ENCODE results near the gene ADAMTS7.
A peak's percentile ranks its signal among the peaks of the same experiment; 100 is the strongest.
"Not testable (repeated sequence)": the region's sequence is repeated elsewhere in the genome, so short reads cannot be mapped to it uniquely, and the experiment has no call there.

Gene ADAMTS7

GRCh38 chr15:78739996-78740903 is 71.0 kb downstream of the ADAMTS7 start:
- Histone ChIP-seq H3K4me3 (no peak overlapping the region), H3K9me3 (no peaks in the 10 kb centered on the region), H3K36me3 (replicated peaks) (no peaks in the 10 kb centered on the region), H3K4me1 (peaks cover 3% of the 10 kb centered on the region; the same call in 1 of the 2 replicates), H3K27me3 (ENCODE audit: low read depth) (no peaks in the 10 kb centered on the region; the same call in 1 of the 2 replicates)
- in situ Hi-C loops (cut with MboI; ENCODE audit: low sequenced_read_pairs): no loop called here
- DNase-seq (ENCODE audit: low spot score in 2 of 2): peak; percentile 82 to 97

GRCh38 chr15:78739206-78739605 is 72.1 kb downstream of the ADAMTS7 start:
- H3K4me1 ChIP-seq: peaks cover 3% of the 10 kb centered on the region; the same call in 1 of the 2 replicates
- peak in 1 of 2 experiments; percentile 8 for DNase-seq (ENCODE audit: low spot score in 2 of 2)
- H3K27me3 ChIP-seq (ENCODE audit: low read depth): peaks cover 7% of the 10 kb centered on the region; the same call in 1 of the 2 replicates
- in situ Hi-C loops (cut with MboI; ENCODE audit: low sequenced_read_pairs): no loop called here
- H3K9me3 ChIP-seq: no peaks in the 10 kb centered on the region
- H3K4me3 ChIP-seq: no peak overlapping the region
- H3K36me3 ChIP-seq (replicated peaks): no peaks in the 10 kb centered on the region

GRCh38 chr15:78737931-78738558 is 73.2 kb downstream of the ADAMTS7 start:
- H3K4me3 ChIP-seq; H3K36me3 ChIP-seq (replicated peaks); in situ Hi-C loops (cut with MboI; ENCODE audit: low sequenced_read_pairs); H3K4me1 ChIP-seq; H3K27me3 ChIP-seq (ENCODE audit: low read depth); H3K9me3 ChIP-seq: not testable (repeated sequence)
- peak; percentile 64 to 83 for DNase-seq (ENCODE audit: low spot score in 2 of 2)

DNA sequence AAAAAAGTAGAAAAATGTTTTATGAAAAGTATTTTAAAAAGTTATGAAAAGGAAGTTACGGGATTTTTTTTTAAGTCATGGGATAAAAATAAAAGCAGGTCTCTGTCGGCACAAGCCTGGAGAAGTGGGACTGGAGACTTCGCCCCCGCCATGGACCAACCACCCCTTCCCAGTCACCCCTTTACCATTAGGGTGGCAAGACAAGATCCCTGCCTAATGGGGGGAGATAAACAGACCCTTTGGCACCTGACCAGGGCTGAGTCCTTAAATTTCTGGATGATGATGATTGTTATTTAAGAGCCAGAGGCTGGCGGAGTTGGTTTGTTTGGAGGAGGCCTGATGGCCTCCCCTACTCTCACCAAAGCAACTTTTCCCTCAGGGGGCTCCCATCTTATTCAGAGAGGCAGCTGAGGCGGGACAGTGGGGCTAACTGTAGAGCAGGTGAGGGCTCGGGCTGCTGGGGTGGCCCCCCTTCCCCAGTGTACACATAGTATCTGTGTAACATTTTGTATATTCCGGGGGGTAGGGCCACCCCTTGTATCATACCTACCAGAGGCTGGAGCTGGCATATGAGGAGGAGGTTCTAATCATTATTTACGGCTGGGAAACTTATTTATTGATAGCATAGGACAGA is 74.0 kb downstream of the ADAMTS7 start:
- no peaks in the 10 kb centered on the region for H3K9me3 ChIP-seq
- H3K4me3 ChIP-seq: no peak overlapping the region
- no peaks in the 10 kb centered on the region for H3K36me3 ChIP-seq (replicated peaks)
- peaks cover 11% of the 10 kb centered on the region; the same call in 1 of the 2 replicates for H3K27me3 ChIP-seq (ENCODE audit: low read depth)
- DNase-seq (ENCODE audit: low spot score in 2 of 2): peak in 1 of 2 experiments; percentile 8
- peaks cover 3% of the 10 kb centered on the region; the same call in 1 of the 2 replicates for H3K4me1 ChIP-seq
- in situ Hi-C loops (cut with MboI; ENCODE audit: low sequenced_read_pairs): no loop called here

DNA sequence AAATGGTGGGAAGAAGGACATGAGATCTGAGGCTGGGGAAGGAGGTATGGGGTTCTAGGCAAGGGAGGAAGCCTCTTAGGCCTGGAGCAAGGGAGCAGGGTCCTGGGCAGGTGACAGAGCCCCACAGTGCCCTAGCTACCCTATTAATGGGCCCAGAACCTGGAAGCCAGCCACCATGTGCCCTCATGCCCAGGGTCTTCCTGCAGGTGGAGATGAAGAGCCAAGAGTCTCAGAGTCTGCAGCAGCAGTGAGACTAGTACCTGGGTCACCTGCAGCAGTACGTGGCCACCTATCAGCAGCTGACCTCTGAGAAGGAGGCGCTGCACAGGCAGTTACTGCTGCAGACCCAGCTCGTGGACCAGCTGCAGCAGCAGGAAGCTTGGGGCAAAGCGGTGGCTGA is 75.0 kb downstream of the ADAMTS7 start:
- H3K9me3 ChIP-seq; DNase-seq (ENCODE audit: low spot score in 2 of 2); in situ Hi-C loops (cut with MboI; ENCODE audit: low sequenced_read_pairs); H3K36me3 ChIP-seq (replicated peaks); H3K4me3 ChIP-seq; H3K4me1 ChIP-seq: not testable (repeated sequence)
- H3K27me3 ChIP-seq (ENCODE audit: low read depth): peaks cover 11% of the 10 kb centered on the region; the same call in 1 of the 2 replicates

DNA sequence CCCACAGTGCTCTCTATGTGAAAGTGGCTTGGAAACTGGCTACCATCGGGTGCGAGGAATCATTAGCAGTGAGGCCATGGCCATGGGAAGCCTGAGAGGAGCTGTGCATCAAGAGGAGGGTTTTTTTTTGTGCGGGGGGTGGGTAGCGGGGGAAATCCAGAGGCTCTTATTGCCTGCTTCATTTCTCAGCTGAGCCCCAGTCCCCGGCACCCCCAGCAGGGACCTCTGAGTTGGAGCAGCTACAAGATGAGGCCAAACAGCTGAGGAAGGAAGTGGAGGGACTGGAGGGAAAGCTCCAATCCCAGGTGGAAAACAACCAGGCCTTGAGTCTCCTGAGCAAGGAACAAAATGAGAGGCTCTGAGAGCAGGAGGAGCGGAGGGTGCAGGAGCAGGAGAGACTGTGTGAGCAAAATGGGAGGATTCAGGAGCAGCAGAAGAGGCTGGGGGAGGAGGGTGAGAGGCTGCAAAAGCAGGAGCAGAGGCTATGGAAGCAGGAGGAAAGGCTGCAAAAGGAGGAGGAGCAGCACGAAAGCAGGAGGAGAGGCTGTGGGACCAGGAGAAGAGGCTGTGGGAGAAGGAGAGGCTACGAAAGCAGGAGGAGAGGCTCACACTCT is 76.7 kb downstream of the ADAMTS7 start:
- Histone ChIP-seq H3K27me3 (ENCODE audit: low read depth) (peaks cover 11% of the 10 kb centered on the region; the same call in 1 of the 2 replicates), H3K9me3 (no peaks in the 10 kb centered on the region), H3K4me3 (no peak overlapping the region), H3K4me1 (no peaks in the 10 kb centered on the region), H3K36me3 (replicated peaks) (no peaks in the 10 kb centered on the region)
- no peak for DNase-seq (ENCODE audit: low spot score in 2 of 2)
- in situ Hi-C loops (cut with MboI; ENCODE audit: low sequenced_read_pairs): no loop called here

DNA sequence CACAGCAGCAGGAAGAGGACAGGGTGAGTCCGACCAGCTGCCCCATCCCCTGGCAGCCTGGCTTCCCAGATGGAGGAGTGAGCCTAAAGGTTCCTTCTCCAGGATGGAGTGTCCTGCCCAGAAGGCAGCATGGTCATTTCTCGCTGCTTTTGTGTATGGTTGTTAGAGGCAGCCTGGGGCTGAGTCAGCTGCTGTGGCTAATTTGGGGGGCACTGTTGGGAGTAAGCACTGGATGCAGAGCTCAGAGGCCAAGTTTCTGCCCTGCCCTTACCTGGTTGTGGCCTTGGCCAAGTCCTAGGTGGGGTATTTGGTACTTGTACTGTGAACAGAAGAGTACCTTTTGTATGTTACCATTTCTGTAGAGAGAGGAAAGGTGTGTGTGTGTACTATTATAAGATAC is 78.6 kb downstream of the ADAMTS7 start:
- no peaks in the 10 kb centered on the region for H3K9me3 ChIP-seq
- H3K4me1 ChIP-seq: no peaks in the 10 kb centered on the region
- H3K4me3 ChIP-seq: no peak overlapping the region
- H3K36me3 ChIP-seq (replicated peaks): no peaks in the 10 kb centered on the region
- peaks cover 14% of the 10 kb centered on the region for H3K27me3 ChIP-seq (ENCODE audit: low read depth)
- DNase-seq (ENCODE audit: low spot score in 2 of 2): no peak
- in situ Hi-C loops (cut with MboI; ENCODE audit: low sequenced_read_pairs): no loop called here

DNA sequence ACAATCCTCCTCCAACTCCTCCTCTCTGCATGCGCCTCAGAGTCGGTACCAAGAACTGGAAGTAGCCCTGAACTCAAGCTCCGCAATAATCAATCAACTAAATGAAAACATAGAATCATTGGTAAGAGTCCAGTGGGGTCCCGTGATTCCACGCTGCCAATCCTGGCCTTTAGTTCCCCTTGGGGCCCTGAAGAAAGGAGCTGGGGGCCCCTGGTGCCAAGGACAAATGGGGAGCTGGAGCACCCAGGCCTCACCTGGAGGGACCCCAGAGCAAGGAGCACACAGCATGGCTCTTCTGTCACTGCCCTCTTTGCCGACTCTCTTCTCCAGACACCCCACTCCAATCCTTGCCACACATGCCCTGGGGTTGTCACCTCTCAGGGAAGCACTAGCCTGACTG is 80.3 kb downstream of the ADAMTS7 start:
- no peak overlapping the region for H3K4me3 ChIP-seq
- H3K36me3 ChIP-seq (replicated peaks): no peaks in the 10 kb centered on the region
- peaks cover 18% of the 10 kb centered on the region for H3K27me3 ChIP-seq (ENCODE audit: low read depth)
- no peaks in the 10 kb centered on the region for H3K4me1 ChIP-seq
- DNase-seq (ENCODE audit: low spot score in 2 of 2): no peak
- H3K9me3 ChIP-seq: no peaks in the 10 kb centered on the region
- in situ Hi-C loops (cut with MboI; ENCODE audit: low sequenced_read_pairs): no loop called here

- DNase-seq (ENCODE audit: low spot score in 2 of 2); H3K36me3 ChIP-seq (replicated peaks); H3K4me1 ChIP-seq; H3K9me3 ChIP-seq; H3K4me3 ChIP-seq; in situ Hi-C loops (cut with MboI; ENCODE audit: low sequenced_read_pairs): not testable (repeated sequence)
- H3K27me3 ChIP-seq (ENCODE audit: low read depth): peaks cover 11% of the 10 kb centered on the region
These were observed 82.8 kb downstream of the ADAMTS7 start for GRCh38 chr15:78728427-78728826.

GRCh38 chr15:78727561-78727960 is 83.7 kb downstream of the ADAMTS7 start:
- Histone ChIP-seq H3K36me3 (replicated peaks) (no peaks in the 10 kb centered on the region), H3K4me1 (no peaks in the 10 kb centered on the region), H3K9me3 (no peaks in the 10 kb centered on the region), H3K4me3 (no peak overlapping the region), H3K27me3 (ENCODE audit: low read depth) (peaks cover 7% of the 10 kb centered on the region)
- DNase-seq (ENCODE audit: low spot score in 2 of 2): no peak
- in situ Hi-C loops (cut with MboI; ENCODE audit: low sequenced_read_pairs): no loop called here

DNA sequence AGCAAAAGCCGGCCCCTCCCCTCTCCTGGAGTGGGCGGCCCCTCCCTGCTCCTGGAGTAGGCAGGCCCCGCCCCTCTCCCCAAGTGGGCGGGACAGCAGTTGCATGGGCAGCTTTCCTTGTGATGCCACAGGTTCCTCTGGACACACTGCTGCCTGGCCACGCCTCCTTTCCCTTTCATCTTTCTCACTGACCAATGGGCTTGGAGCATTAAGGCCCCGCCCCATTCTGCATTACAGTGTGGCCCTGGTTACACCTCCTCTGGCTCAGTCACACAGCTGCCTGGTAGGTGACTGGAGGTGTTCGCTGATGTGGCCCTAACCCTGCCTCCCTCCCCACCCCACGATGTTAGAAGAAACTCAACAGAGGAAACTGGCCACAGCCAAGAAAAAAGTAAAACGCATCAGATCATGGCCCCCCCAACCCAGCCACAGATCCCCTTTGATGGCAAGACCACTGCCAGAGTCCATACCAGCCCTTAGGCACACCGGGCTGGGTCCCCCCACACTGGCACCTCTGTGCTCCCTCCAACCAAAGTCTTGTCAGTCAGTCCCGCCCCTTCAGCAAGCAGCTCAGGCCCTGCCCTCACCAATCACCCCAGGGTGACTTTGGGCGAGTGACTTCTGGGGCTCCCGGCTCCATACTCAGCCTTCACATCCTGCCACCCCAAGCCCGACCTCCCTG is 84.3 kb downstream of the ADAMTS7 start:
- Histone ChIP-seq H3K4me3 (no peak overlapping the region), H3K4me1 (no peaks in the 10 kb centered on the region), H3K36me3 (replicated peaks) (no peaks in the 10 kb centered on the region), H3K9me3 (no peaks in the 10 kb centered on the region), H3K27me3 (ENCODE audit: low read depth) (peaks cover 7% of the 10 kb centered on the region)
- in situ Hi-C loops (cut with MboI; ENCODE audit: low sequenced_read_pairs): no loop called here
- DNase-seq (ENCODE audit: low spot score in 2 of 2): peak; percentile 39 to 91

DNA sequence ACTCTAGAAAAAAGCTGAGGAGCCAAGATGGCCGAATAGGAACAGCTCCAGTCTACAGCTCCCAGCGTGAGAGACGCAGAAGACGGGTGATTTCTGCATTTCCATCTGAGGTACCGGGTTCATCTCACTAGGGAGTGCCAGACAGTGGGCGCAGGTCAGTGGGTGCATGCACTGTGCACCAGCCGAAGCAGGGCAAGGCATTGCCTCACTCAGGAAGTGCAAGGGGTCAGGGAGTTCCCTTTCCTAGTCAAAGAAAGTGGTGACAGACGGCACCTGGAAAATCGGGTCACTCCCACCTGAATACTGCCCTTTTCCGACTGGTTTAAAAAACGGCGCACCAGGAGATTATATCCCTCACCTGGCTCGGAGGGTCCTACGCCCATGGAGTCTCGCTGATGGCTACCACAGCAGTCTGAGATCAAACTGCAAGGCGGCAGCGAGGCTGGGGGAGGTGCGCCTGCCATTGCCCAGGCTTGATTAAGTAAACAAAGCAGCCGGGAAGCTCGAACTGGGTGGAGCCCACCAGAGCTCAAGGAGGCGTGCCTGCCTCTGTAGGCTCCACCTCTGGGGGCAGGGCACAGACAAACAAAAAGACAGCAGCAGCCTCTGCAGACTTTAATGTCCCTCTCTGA is 91.3 kb downstream of the ADAMTS7 start:
- H3K27me3 ChIP-seq (ENCODE audit: low read depth); H3K4me1 ChIP-seq; in situ Hi-C loops (cut with MboI; ENCODE audit: low sequenced_read_pairs); H3K36me3 ChIP-seq (replicated peaks); H3K9me3 ChIP-seq: not testable (repeated sequence)
- H3K4me3 ChIP-seq: peak overlapping the region; percentile 25
- peak in 1 of 2 experiments; percentile 90 for DNase-seq (ENCODE audit: low spot score in 2 of 2)

- DNase-seq (ENCODE audit: low spot score in 2 of 2): no peak
- in situ Hi-C loops (cut with MboI; ENCODE audit: low sequenced_read_pairs): no loop called here
These were observed 92.4 kb downstream of the ADAMTS7 start for GRCh38 chr15:78718837-78719236.

More at GRCh38 chr15:78718837-78719236, 92.4 kb downstream of the ADAMTS7 start:
- Histone ChIP-seq H3K4me3 (no peak overlapping the region), H3K9me3 (peaks cover 4% of the 10 kb centered on the region), H3K4me1 (peaks cover 3% of the 10 kb centered on the region), H3K36me3 (replicated peaks) (no peaks in the 10 kb centered on the region), H3K27me3 (ENCODE audit: low read depth) (no peaks in the 10 kb centered on the region)
